Measurements from ENCODE around the gene DVL2.
A peak's percentile ranks its signal among the peaks of the same experiment; 100 is the strongest.

DVL2 gene

DNA sequence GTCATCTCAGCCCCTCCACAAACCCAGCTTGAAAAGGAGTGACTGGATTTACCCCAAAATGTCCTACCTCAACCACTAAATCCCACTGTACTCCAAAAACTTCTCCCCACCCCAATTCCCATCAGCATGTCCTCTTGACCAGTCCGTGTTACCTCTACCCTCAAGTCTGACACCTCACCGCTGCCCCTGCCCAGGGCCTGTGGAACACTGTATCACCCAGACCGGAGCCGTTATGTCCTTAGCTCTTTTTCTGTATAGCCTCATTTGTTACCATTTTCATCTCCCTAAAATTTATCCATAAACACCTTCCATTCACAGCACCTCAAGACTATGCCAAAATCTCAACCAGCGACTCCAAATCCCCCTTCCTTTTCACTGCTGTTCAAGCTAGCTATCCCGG lies 2.5 kb upstream of the DVL2 start:
- TF ChIP-seq, protein P1, sequence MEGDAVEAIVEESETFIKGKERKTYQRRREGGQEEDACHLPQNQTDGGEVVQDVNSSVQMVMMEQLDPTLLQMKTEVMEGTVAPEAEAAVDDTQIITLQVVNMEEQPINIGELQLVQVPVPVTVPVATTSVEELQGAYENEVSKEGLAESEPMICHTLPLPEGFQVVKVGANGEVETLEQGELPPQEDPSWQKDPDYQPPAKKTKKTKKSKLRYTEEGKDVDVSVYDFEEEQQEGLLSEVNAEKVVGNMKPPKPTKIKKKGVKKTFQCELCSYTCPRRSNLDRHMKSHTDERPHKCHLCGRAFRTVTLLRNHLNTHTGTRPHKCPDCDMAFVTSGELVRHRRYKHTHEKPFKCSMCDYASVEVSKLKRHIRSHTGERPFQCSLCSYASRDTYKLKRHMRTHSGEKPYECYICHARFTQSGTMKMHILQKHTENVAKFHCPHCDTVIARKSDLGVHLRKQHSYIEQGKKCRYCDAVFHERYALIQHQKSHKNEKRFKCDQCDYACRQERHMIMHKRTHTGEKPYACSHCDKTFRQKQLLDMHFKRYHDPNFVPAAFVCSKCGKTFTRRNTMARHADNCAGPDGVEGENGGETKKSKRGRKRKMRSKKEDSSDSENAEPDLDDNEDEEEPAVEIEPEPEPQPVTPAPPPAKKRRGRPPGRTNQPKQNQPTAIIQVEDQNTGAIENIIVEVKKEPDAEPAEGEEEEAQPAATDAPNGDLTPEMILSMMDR (IDR thresholded peaks at IDR 0.05; ENCODE audit: control insufficient read depth, extremely low read depth, insufficient read depth) = no peak
- no peak for DNase-seq (ENCODE audit: low read depth)
- H3K4me3 ChIP-seq (ENCODE audit: low read depth, low read length) = peak overlapping the region; percentile 98; the same call in 1 of the 2 replicates

DNA sequence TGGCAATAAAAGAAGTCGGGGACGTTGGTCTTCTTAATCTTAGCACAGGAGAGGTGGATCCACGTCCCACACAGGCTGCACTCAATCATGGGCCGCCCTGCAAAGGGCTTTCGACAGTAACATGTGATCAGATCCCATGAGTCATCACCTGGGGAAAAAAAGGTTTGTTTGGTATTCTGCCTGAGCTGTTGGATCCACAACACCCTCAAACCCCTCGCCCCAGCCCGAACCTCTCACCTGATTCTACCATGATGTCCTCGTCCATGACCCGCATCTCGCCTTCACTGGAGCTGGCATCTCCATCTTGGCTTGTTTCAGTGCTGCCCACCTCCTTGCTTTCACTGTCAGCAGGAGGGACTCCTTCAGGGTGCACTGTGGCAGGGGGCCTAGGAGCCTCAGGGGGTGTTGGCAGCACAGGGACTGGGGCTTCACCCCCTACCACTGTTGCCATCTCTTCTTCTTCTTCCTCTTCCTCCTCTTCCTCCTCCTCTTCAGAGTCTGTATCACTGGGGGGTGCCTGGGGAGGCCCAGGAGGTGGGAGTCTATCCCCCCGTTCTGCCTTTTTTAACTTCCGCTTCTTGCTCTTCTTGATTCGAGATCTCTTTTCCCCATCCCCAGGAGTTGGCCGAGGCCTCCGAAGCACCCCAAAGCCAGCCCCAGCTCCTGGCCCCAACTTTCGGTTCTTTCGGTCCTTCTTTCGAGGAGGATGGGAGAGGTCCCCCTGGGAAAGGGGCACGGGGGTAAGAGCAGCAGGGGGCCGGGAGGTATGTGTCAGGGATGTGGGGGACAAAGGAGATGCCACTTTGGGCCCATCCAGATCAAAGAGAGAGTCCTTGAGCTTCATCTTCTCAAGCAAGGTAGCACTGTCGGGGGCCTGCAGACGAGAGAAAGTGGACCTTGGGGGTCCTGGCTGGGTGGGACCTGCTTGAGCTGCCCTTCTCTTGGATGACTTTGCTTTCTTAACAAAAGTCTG lies 1.7 kb upstream of the DVL2 start:
- no peak for DNase-seq (ENCODE audit: low read depth)
- TF ChIP-seq, protein P1 (IDR thresholded peaks at IDR 0.05; ENCODE audit: control insufficient read depth, extremely low read depth, insufficient read depth) = no peak
- H3K4me3 ChIP-seq (ENCODE audit: low read depth, low read length) = no peak overlapping the region

GRCh38 chr17:7233701-7234082 lies 625 bp downstream of the DVL2 start:
- DNase-seq (ENCODE audit: low read depth) = no peak
- peak overlapping the region; percentile 54 for H3K4me3 ChIP-seq (ENCODE audit: low read depth, low read length)
- TF ChIP-seq, protein P1 (IDR thresholded peaks at IDR 0.05; ENCODE audit: control insufficient read depth, extremely low read depth, insufficient read depth) = no peak

DNA sequence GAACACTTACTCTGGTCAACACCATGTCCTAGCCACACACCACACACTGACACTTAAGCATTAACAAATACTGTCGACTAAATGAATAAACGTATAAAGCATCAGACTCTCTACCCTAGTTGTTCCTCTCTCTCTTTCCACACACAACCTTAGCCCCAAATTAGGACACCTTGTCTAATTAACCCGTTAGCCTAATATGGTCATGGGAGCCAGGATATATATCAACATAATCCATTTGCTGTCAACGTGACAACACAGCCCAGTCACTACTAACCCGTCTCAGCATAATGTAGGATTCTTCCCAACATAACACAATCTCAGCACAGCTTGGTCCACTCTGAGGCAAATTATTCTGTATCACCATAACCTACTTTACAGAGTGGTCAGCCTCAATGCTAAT lies 2.2 kb downstream of the DVL2 start:
- no peak for DNase-seq (ENCODE audit: low read depth)
- TF ChIP-seq, protein P1 (IDR thresholded peaks at IDR 0.05; ENCODE audit: control insufficient read depth, extremely low read depth, insufficient read depth) = no peak
- H3K4me3 ChIP-seq (ENCODE audit: low read depth, low read length) = no peak overlapping the region

DNA sequence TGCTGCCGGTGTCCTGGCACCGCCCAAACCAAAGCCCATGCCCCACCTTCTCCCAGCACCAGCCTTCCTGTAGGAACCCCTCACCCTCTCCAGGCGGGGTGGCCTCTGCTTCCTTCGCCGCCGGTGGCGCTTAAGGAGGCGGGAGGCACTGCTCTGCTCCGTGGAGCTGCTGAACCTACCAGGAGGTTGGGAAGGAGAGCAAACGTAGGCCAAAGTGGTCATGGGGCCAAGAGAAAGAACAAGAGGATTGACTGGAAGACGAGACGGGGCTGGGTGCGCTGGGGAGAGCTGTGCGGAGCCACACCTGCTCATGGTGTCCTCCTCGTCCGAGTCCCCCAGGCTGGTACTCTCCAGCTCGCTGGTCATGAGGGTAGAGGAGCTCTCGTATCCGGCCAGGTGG lies 4.8 kb downstream of the DVL2 start:
- H3K4me3 ChIP-seq (ENCODE audit: low read depth, low read length) = no peak overlapping the region
- TF ChIP-seq, protein P1 (IDR thresholded peaks at IDR 0.05; ENCODE audit: control insufficient read depth, extremely low read depth, insufficient read depth) = no peak
- DNase-seq (ENCODE audit: low read depth) = no peak

- TF ChIP-seq, protein P1 (IDR thresholded peaks at IDR 0.05; ENCODE audit: control insufficient read depth, extremely low read depth, insufficient read depth) = no peak
- no peak for DNase-seq (ENCODE audit: low read depth)
- H3K4me3 ChIP-seq (ENCODE audit: low read depth, low read length) = no peak overlapping the region
Observed at GRCh38 chr17:7228920-7229319, 5.4 kb downstream of the DVL2 start.

Data from LNCaP clone FGC (cell line).